ENCODE data around the gene DSCAML1.

The DSCAML1 gene

DNA sequence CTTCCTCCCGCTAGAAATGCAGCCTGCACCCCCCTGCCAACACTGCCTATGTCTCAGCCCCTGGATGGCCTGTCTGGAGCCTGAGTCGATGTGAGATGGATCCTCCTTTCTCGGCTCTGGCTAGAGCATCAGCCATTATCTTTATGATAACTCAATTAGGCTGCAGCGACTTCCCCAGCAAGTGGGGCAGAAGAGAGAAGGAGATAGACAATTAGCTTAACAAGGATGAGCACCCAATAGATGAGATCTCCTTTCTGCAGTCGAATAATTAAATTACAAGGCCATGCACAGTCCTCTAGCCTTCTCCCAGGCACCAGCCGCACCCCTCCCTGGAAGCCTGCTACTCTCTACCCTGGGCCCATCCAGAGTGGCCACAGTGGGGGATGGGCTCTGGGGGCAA lies 290.0 kb downstream of the DSCAML1 start:
- no peak for TF ChIP-seq CTCF (IDR thresholded peaks at IDR 0.05)

DNA sequence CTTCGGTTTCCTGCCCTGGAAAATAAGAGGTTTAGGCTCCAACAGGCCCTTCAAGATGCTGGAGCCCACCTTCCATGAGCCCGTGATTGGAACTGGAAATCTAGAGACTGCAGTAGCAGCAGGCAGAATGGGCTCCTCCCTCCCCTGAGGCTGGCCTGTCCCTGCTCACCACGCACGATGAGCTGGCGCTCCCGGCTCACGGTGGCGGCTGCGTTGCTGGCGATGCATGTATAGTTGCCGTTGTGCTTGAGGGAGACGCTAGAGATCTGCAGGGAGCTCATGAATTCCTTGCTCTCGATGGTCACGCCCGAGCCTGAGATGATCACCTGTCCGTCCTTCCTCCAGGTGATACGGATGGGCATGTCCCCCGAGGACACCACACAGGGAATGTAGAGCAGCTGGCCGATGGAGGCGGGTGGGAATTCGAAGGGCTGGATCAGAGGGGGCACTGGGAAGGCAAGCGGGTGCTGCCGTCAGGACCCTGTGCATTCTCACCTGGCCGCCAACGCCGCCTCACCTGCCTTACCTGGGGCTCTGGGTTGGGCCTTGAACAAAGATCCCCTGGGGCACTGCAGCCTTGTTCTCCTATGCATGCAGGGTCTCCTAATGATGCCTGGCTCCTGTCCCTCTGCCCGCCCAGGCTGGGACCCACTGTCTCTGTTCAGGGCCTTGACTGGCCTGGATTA lies 291.6 kb downstream of the DSCAML1 start:
- TF ChIP-seq CTCF (IDR thresholded peaks at IDR 0.05), result no peak
- Mint-ChIP-seq H3K9me3 (no peaks in the 10 kb centered on the region), H3K4me3 (no peak overlapping the region), H3K4me1 (peaks cover 50% of the 10 kb centered on the region), H3K36me3 (ENCODE audit: low read depth) (no peaks in the 10 kb centered on the region), H3K27me3 (ENCODE audit: low read depth, poor library complexity) (peaks cover 54% of the 10 kb centered on the region), H3K27ac (no peak overlapping the region)
- no peak for DNase-seq

More for the DNA sequence above, 290.0 kb downstream of the DSCAML1 start:
- DNase-seq, result no peak
- peaks cover 53% of the 10 kb centered on the region for H3K4me1 Mint-ChIP-seq
- no peaks in the 10 kb centered on the region for H3K36me3 Mint-ChIP-seq (ENCODE audit: low read depth)
- no peak overlapping the region for H3K4me3 Mint-ChIP-seq
- no peaks in the 10 kb centered on the region for H3K9me3 Mint-ChIP-seq
- no peak overlapping the region for H3K27ac Mint-ChIP-seq
- peaks cover 46% of the 10 kb centered on the region for H3K27me3 Mint-ChIP-seq (ENCODE audit: low read depth, poor library complexity)

DNA sequence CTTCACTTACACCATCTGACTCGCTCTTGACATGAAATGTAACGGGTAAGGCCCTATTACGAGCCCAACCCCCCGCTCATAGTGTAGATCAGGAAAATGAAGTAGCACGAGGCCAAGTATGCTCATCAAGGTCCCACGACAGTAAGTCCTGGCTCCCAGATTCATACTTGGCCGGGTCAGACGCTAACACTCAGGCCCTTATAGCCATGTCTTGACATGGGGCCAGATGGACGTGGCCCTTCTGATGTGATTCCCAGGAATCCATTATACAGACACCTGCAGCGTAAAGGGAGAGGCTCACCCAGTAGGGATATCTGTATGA lies 294.3 kb downstream of the DSCAML1 start:
- Mint-ChIP-seq H3K4me1 (peaks cover 33% of the 10 kb centered on the region), H3K27me3 (ENCODE audit: low read depth, poor library complexity) (peaks cover 61% of the 10 kb centered on the region), H3K9me3 (no peaks in the 10 kb centered on the region), H3K4me3 (no peak overlapping the region), H3K27ac (no peak overlapping the region), H3K36me3 (ENCODE audit: low read depth) (no peaks in the 10 kb centered on the region)
- DNase-seq, result no peak
- TF ChIP-seq CTCF (IDR thresholded peaks at IDR 0.05), result no peak

GRCh38 chr11:117502015-117502778 lies 294.8 kb downstream of the DSCAML1 start:
- Mint-ChIP-seq H3K27ac (no peak overlapping the region), H3K9me3 (no peaks in the 10 kb centered on the region), H3K27me3 (ENCODE audit: low read depth, poor library complexity) (peaks cover 59% of the 10 kb centered on the region), H3K4me1 (peaks cover 33% of the 10 kb centered on the region), H3K4me3 (no peak overlapping the region), H3K36me3 (ENCODE audit: low read depth) (no peaks in the 10 kb centered on the region)
- no peak for TF ChIP-seq CTCF (IDR thresholded peaks at IDR 0.05)
- no peak for DNase-seq

GRCh38 chr11:117501237-117501898 lies 295.6 kb downstream of the DSCAML1 start:
- Mint-ChIP-seq H3K4me1 (peaks cover 32% of the 10 kb centered on the region), H3K36me3 (ENCODE audit: low read depth) (no peaks in the 10 kb centered on the region), H3K27ac (peak overlapping the region; percentile 85), H3K9me3 (no peaks in the 10 kb centered on the region), H3K4me3 (no peak overlapping the region), H3K27me3 (ENCODE audit: low read depth, poor library complexity) (peaks cover 56% of the 10 kb centered on the region)
- no peak for TF ChIP-seq CTCF (IDR thresholded peaks at IDR 0.05)
- no peak for DNase-seq
